Vagina (tissue), 2 donors: ENCODE measurements around the gene ZFYVE21.

Experiments
- POLR2A ChIP-seq, 2 donors: fragments of 450-650 bp; IDR thresholded peaks; one replicate each; pipeline ENCODE4 v1.6.1; 2017; ENCODE audit warnings: antibody characterized with exemption in 2 of 2, mild to moderate bottlenecking in 2 of 2, moderate library complexity in 2 of 2
- POLR2AphosphoS5 ChIP-seq, 2 donors: sonication (generic); formaldehyde crosslinking; IDR thresholded peaks; one replicate each; pipeline ENCODE4 v1.9.0; 2017; ENCODE audit warnings: antibody characterized with exemption in 2 of 2, mild to moderate bottlenecking in 2 of 2, low read depth in 1 of 2; ENCODE audit not compliant: insufficient read depth in 1 of 2
- TF ChIP-seq, protein P1 (sequence below), 3 experiments: fragments of 450-650 bp in 2 of 3; fragments of 200-600 bp in 1 of 3; sonication (generic) in 1 of 3; IDR thresholded peaks; one replicate each; pipeline ENCODE4 v1.5.1; 2017 to 2019; ENCODE audit warnings: antibody characterized with exemption in 3 of 3, mild to moderate bottlenecking in 2 of 3, moderate library complexity in 2 of 3

DNA sequence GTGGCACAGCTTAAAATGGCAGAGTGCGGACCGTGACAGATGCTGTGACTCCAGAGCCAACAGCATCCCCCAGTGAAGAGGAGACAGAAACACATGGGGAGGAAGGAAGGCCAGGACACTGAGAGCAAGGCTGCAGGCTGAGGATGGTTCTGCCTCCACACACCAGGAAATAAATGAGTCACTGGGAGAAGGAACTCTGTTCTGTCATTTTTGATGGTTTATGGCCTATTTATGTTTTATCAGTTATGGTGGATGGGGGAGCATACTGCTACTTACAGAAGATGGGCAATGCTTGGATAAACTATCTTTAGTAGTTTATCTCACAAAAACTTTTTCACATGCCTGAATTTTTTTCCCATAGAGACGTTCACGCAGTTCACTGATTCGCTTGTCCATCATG, 33.8 kb downstream of the ZFYVE21 start:
- TF ChIP-seq, protein P1, sequence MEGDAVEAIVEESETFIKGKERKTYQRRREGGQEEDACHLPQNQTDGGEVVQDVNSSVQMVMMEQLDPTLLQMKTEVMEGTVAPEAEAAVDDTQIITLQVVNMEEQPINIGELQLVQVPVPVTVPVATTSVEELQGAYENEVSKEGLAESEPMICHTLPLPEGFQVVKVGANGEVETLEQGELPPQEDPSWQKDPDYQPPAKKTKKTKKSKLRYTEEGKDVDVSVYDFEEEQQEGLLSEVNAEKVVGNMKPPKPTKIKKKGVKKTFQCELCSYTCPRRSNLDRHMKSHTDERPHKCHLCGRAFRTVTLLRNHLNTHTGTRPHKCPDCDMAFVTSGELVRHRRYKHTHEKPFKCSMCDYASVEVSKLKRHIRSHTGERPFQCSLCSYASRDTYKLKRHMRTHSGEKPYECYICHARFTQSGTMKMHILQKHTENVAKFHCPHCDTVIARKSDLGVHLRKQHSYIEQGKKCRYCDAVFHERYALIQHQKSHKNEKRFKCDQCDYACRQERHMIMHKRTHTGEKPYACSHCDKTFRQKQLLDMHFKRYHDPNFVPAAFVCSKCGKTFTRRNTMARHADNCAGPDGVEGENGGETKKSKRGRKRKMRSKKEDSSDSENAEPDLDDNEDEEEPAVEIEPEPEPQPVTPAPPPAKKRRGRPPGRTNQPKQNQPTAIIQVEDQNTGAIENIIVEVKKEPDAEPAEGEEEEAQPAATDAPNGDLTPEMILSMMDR (IDR thresholded peaks at IDR 0.05): no peak
- TF ChIP-seq POLR2A (IDR thresholded peaks at IDR 0.05) (no peak), POLR2AphosphoS5 (IDR thresholded peaks at IDR 0.05; ENCODE audit: insufficient read depth in 1 of 2, low read depth in 1 of 2) (no peak)
